Adrenal gland (tissue), 12 donors: ENCODE results near the gene OLFM4. TPM values are rescaled to one million over a fixed set of nuclear protein-coding genes. Genes with fewer than 3 reads are reported as not detected.

Experiments used
- DNase-seq, 7 donors: peaks; one replicate each; pipeline ENCODE4 v3.0.0-alpha.2; 2019 to 2020
- H3K27ac ChIP-seq, 5 donors: fragments of 200-600 bp; sonication (generic) in 4 of 5; 1 replicate in 3 of 5; 2 replicates in 2 of 5; pipeline versions ENCODE4 v1.5.1 to v1.8.0; 2016 to 2020; ENCODE audit warnings: mild to moderate bottlenecking in 1 of 5
- H3K27me3 ChIP-seq: fragments of 200-600 bp; 2 replicates; pipeline ENCODE4 v1.8.0; 2021
- H3K36me3 ChIP-seq, 2 donors: fragments of 200-600 bp; replicated peaks in 1 of 2; 1 replicate in 1 of 2; 2 replicates in 1 of 2; pipeline versions ENCODE4 v1.5.1 to v1.8.0; 2018 to 2022
- H3K4me1 ChIP-seq, 2 donors: fragments of 200-600 bp; replicated peaks in 1 of 2; 1 replicate in 1 of 2; 2 replicates in 1 of 2; pipeline versions ENCODE4 v1.5.1 to v1.8.0; 2018 to 2021
- H3K4me3 ChIP-seq, 4 donors: fragments of 200-600 bp; sonication (generic) in 3 of 4; one replicate each; pipeline ENCODE4 v1.5.1; 2016 to 2018
- H3K9me3 ChIP-seq, 3 donors: fragments of 200-600 bp; sonication (generic) in 1 of 3; replicated peaks in 1 of 3; 1 replicate in 2 of 3; 2 replicates in 1 of 3; pipeline versions ENCODE4 v1.5.1 to v1.8.0; 2016 to 2021
- CTCF ChIP-seq, 6 experiments: fragments of 450-650 bp in 4 of 6; fragments of 200-600 bp in 2 of 6; sonication (generic) in 1 of 6; IDR thresholded peaks; 1 replicate in 5 of 6; 2 replicates in 1 of 6; pipeline versions ENCODE4 v1.5.1 to v1.8.0; 2016 to 2021; ENCODE audit warnings: antibody characterized with exemption in 6 of 6, mild to moderate bottlenecking in 2 of 6, moderate library complexity in 1 of 6
- POLR2A ChIP-seq, 2 donors: fragments of 450-650 bp; IDR thresholded peaks; one replicate each; pipeline ENCODE4 v1.6.1; 2017; ENCODE audit warnings: antibody characterized with exemption in 2 of 2, mild to moderate bottlenecking in 2 of 2, moderate library complexity in 1 of 2
- WGBS, 4 donors: extraction: QIAGEN DNeasy Blood & Tissue Kit in 2 of 4; methylation state at CpG; one replicate each; pipeline versions ENCODE4 v1.1.5 to v1.1.7; 2013 to 2017; 5-methylcytosine and 5-hydroxymethylcytosine counted together
- intact Hi-C, 2 donors: fragments of 100-400 bp; cut with DNase I; formaldehyde crosslinking; loops; one replicate each; pipeline versions ENCODE4 v1.14.1 to v1.15.0; 2022 to 2023
- polyA plus RNA-seq, 3 donors: library from polyadenylated mRNA; stranded (reverse); fragments of 200-250 nt in 2 of 3; fragments of 350-450 nt in 1 of 3; fragmentation: Illumina TruSeq in 1 of 3; extraction: RNeasy Lipid Tissue Mini Kit (QIAGEN cat#74804) in 1 of 3; gene quantifications; one replicate each; pipeline ENCODE4 v1.2.3, GENCODE V29; 2013 to 2014
- total RNA-seq, 9 donors: library from RNA; depleted of rRNA in 4 of 9; stranded (reverse); fragments of >200 nt in 4 of 9; fragments of 120-200 nt in 1 of 9; fragmentation: NEBNext Ultra II Directional in 1 of 9; extraction: Animal tissue kit (Norgen Biotek cat#: 25700) in 1 of 9; gene quantifications; one replicate each; pipeline versions ENCODE4 v1.1.0 to v1.2.4, GENCODE V29; 2013 to 2023
- donor health status: healthy with polysubstance abuse.
- donor health status: Bipolar disorder and iron deficiency.
- donor health status: DM: yes; HTN: yes; CAD: no.
- donor health status: DM: no; HTN: no; CAD: no.
- donor health status: DM: no; HTN: no; CAD: no.
- donor health status: DM: yes; HTN: yes; CAD: no.

The OLFM4 gene
- total and polyA plus RNA-seq, 12 donors, result 0.06 to 1.0 (median 0.19) TPM; not detected in 5

GRCh38 chr13:53089951-53090350 lies 61.3 kb downstream of the OLFM4 start:
- intact Hi-C loops, result no loop called here
- TF ChIP-seq POLR2A (IDR thresholded peaks at IDR 0.05) (no peak), CTCF (IDR thresholded peaks at IDR 0.05) (no peak)
- H3K4me1 ChIP-seq, result no peaks in the 10 kb centered on the region
- no peaks in the 10 kb centered on the region for H3K36me3 ChIP-seq
- no peaks in the 10 kb centered on the region for H3K9me3 ChIP-seq
- no peaks in the 10 kb centered on the region for H3K27me3 ChIP-seq
- no peak overlapping the region for H3K4me3 ChIP-seq
- no peak overlapping the region for H3K27ac ChIP-seq
- no peak for DNase-seq
- WGBS, 4 donors, result 6 to 63% (median 44%) methylated on average over 1 of the region's 1 CpG

- H3K4me1 ChIP-seq, result no peaks in the 10 kb centered on the region
- intact Hi-C loops, result no loop called here
- DNase-seq, result no peak
- no peaks in the 10 kb centered on the region for H3K9me3 ChIP-seq
- no peaks in the 10 kb centered on the region for H3K36me3 ChIP-seq
- H3K27ac ChIP-seq, result no peak overlapping the region
- WGBS, 4 donors, result 23 to 44% (median 37%) methylated on average over 3 of the region's 3 CpGs
- no peak overlapping the region for H3K4me3 ChIP-seq
- no peak for TF ChIP-seq POLR2A (IDR thresholded peaks at IDR 0.05)
- no peak for TF ChIP-seq CTCF (IDR thresholded peaks at IDR 0.05)
- no peaks in the 10 kb centered on the region for H3K27me3 ChIP-seq
Measured at GRCh38 chr13:53090461-53090860, 61.8 kb downstream of the OLFM4 start.

GRCh38 chr13:53092931-53093330 lies 64.3 kb downstream of the OLFM4 start:
- Histone ChIP-seq H3K27ac (no peak overlapping the region), H3K9me3 (no peaks in the 10 kb centered on the region), H3K4me3 (no peak overlapping the region), H3K36me3 (no peaks in the 10 kb centered on the region), H3K27me3 (no peaks in the 10 kb centered on the region), H3K4me1 (no peaks in the 10 kb centered on the region)
- TF ChIP-seq POLR2A (IDR thresholded peaks at IDR 0.05), result no peak
- TF ChIP-seq CTCF (IDR thresholded peaks at IDR 0.05), result no peak
- intact Hi-C loops, result no loop called here
- no peak for DNase-seq
- 53 to 81% (median 74%) methylated on average over 2 of the region's 2 CpGs for WGBS, 4 donors

GRCh38 chr13:53098455-53098854 lies 69.8 kb downstream of the OLFM4 start:
- no peak for DNase-seq
- Histone ChIP-seq H3K27me3 (no peaks in the 10 kb centered on the region), H3K9me3 (no peaks in the 10 kb centered on the region), H3K4me1 (no peaks in the 10 kb centered on the region), H3K4me3 (no peak overlapping the region), H3K36me3 (no peaks in the 10 kb centered on the region), H3K27ac (no peak overlapping the region)
- intact Hi-C loops, result no loop called here
- TF ChIP-seq POLR2A (IDR thresholded peaks at IDR 0.05), result no peak
- no peak for TF ChIP-seq CTCF (IDR thresholded peaks at IDR 0.05)
